ENCODE measurements around the gene ST3GAL6.

Gene ST3GAL6

DNA sequence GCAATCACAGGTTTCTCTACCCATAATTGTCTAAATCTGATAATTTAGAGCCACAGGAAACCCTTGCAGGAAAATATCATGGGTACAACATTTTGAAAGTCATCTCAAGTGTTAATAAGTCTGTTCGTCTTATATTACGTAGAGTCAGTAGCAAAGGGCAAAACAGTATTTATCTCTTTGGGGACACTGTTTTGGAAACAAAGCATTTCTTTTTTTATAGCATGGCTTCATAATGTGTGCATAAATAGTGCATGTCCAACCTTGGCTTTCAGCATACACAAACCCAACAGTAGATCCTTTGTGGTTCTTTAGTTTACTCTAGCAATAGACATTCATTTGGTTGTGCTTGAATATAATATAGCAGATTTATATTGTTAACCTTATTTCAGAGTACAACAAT, 24.0 kb downstream of the ST3GAL6 start:
- TF ChIP-seq, protein P1, sequence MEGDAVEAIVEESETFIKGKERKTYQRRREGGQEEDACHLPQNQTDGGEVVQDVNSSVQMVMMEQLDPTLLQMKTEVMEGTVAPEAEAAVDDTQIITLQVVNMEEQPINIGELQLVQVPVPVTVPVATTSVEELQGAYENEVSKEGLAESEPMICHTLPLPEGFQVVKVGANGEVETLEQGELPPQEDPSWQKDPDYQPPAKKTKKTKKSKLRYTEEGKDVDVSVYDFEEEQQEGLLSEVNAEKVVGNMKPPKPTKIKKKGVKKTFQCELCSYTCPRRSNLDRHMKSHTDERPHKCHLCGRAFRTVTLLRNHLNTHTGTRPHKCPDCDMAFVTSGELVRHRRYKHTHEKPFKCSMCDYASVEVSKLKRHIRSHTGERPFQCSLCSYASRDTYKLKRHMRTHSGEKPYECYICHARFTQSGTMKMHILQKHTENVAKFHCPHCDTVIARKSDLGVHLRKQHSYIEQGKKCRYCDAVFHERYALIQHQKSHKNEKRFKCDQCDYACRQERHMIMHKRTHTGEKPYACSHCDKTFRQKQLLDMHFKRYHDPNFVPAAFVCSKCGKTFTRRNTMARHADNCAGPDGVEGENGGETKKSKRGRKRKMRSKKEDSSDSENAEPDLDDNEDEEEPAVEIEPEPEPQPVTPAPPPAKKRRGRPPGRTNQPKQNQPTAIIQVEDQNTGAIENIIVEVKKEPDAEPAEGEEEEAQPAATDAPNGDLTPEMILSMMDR (IDR thresholded peaks at IDR 0.05; ENCODE audit: extremely low read depth, missing control alignments), result no peak

DNA sequence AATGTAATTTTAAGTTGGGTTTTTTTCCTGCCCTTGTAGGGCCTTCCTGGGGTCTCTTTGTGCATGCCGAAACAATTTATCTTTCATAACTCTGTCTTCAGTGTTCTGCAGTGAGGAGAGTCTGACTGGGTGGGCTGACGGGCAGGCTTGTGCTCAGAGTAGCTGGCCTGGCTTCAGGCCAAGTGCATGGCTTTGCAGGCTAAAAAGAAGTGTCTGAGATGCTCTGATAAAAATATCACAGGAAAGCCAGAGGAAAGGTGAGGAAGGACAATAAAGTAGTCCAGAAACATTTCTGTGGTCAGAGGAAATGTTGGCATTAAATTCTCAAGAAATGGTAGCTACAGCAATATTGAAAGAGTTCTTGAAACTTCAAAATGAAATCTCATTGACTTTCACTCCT, 25.5 kb downstream of the ST3GAL6 start:
- TF ChIP-seq, protein P1 (IDR thresholded peaks at IDR 0.05; ENCODE audit: extremely low read depth, missing control alignments), result no peak
- DNase-seq (ENCODE audit: low spot score), result no peak

More for the DNA sequence above, 24.0 kb downstream of the ST3GAL6 start:
- DNase-seq (ENCODE audit: low spot score), result no peak

DNA sequence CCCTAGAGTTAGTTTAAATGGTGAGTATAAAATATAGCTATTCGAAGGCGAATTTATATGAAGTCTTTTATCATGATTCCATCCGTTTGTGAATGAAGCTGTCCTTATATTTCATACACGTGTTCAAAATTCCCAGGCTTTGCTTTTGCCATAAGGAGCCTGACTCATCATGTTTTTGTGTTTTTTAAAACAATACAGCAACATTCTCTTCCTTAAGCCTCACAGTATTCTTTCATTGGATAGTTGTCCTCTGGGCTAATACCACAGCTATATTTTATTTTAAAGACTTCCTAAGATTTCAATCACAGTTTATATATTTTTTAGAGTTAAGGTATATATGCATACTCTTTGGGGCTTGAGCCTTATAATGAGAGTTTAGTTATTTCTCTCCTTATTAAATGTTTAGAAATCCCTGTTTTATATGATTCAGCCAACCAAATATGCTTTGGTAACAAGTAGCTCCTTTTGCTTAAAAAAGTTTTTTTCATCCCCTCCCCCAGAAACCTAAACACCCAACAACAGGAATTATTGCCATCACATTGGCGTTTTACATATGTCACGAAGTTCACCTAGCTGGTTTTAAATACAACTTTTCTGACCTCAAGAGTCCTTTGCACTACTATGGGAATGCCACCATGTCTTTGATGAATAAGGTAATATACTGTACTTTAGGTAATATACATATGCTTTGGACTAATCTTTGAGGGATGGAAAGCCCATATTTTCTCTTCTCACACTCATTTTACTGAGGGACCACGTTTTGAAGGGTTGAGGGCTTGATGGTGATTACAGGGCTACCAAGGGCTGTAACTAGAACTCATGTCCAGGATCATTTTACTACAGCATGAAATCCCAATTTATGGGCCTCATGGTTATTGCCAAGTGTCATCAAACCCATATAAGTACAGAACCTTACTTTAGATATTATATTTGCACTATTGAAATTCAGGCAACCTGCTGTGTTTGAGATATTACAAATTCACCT, 28.5 kb downstream of the ST3GAL6 start:
- no peak for DNase-seq (ENCODE audit: low spot score)
- TF ChIP-seq, protein P1 (IDR thresholded peaks at IDR 0.05; ENCODE audit: extremely low read depth, missing control alignments), result no peak

DNA sequence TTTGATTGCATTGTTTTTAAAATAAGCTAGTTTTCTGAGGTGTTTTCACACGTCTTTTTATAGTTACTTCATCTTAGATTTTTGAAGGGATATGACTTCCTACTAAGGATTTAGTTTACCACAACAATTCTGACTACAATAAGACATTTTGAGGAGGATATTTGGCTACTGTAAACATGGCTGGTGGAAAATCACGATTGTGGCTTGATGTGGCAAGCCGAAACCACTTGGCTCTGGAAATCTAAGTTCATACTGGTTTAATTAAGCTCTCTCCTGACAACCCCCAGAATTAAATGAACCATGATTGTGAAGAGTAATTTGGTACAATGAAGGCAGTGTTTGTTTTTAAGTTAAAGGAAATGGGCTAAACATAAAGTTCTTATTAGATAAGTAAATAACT, 30.8 kb downstream of the ST3GAL6 start:
- DNase-seq (ENCODE audit: low spot score), result no peak
- TF ChIP-seq, protein P1 (IDR thresholded peaks at IDR 0.05; ENCODE audit: extremely low read depth, missing control alignments), result no peak

DNA sequence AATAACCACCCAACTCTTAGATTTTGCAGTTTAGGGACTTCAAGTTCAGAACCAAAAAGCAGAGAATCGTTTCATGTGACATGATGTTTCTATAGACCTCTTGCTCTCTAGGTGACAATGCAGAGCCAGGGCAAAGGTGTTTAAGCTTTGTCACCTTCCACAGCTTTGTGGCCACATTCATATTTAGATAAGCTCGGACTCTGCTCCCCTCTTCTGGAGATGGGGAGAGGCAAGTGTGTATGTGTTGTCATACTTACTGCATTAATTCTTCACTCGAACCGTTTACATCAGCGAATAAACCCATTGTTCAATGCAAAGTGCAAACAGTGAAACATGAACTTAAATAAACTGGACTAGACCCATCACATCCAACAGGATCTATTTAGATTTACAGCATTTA, 33.2 kb downstream of the ST3GAL6 start:
- TF ChIP-seq, protein P1 (IDR thresholded peaks at IDR 0.05; ENCODE audit: extremely low read depth, missing control alignments), result no peak
- DNase-seq (ENCODE audit: low spot score), result no peak

DNA sequence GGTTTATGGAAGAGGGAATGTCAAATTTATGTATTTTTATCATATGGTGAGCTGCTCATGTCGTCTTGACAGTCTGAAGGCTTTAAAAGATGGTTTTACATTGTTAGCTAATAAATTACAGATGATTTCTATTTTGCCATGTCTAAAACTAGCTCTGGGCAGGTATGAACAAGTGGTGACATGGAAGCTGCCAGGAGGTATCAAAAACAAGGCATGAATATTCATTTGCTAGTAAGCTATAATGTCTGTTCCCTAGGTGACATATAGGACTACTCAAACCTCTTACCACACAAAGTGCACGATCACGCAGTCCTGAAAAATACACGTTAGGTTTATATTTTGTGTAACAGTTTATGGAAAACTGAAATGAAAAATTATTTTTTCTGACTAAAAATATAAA, 34.8 kb downstream of the ST3GAL6 start:
- TF ChIP-seq, protein P1 (IDR thresholded peaks at IDR 0.05; ENCODE audit: extremely low read depth, missing control alignments), result no peak
- no peak for DNase-seq (ENCODE audit: low spot score)

DNA sequence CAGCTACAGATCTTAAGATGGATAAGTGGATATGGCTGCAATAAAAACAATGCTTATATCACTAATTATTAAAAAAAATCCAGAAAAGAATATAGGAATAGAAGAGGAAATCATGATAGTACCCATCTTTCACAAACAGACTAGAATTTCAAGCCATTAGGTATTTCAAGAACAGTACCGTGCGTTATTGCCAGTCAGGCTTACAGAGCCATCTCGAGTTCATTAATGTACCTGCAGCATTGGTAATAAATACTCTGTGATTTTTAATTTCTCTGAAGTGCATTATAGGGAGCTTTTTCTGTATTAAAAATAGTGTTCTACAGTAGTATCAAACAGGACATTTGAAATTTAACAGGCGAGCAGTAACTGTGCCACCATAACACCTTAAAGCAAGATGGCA, 35.7 kb downstream of the ST3GAL6 start:
- no peak for DNase-seq (ENCODE audit: low spot score)
- TF ChIP-seq, protein P1 (IDR thresholded peaks at IDR 0.05; ENCODE audit: extremely low read depth, missing control alignments), result no peak

All from GM20000 (cell line).